ENCODE measurements around the gene EVL. TPM values are rescaled to one million over a fixed set of nuclear protein-coding genes. Genes with fewer than 3 reads are reported as not detected.

EVL gene
- total and polyA plus RNA-seq, 10 of the 15 experiments (the other 5 are each of a cell fraction or from before 2014, with no cell fraction given) = 11.9 to 341 (median 89.8) TPM

GRCh38 chr14:100102156-100102785 lies 37.0 kb downstream of the EVL start:
- Histone ChIP-seq H3K36me3 (ENCODE audit: control insufficient read depth in 2 of 2, insufficient read depth in 2 of 2, low read length in 1 of 2) (peaks cover 37 to 40% of the 10 kb centered on the region in 2 experiments), H3K4me1 (ENCODE audit: control insufficient read depth, insufficient read depth, low read length) (peaks cover 9% of the 10 kb centered on the region), H3K4me3 (no peak overlapping the region), H2AFZ (ENCODE audit: control insufficient read depth, low read depth, low read length) (no peak overlapping the region), H4K20me1 (ENCODE audit: control insufficient read depth, insufficient read depth) (no peaks in the 10 kb centered on the region), H3K27ac (ENCODE audit: control insufficient read depth, insufficient read depth) (no peak overlapping the region), H3K79me2 (ENCODE audit: control insufficient read depth, insufficient read depth, low read length) (no peaks in the 10 kb centered on the region), H3K9me3 (replicated peaks; ENCODE audit: control insufficient read depth, insufficient read depth, low read length) (no peaks in the 10 kb centered on the region), H3K9ac (ENCODE audit: control insufficient read depth, insufficient read depth, low read length) (no peak overlapping the region), H3K4me2 (ENCODE audit: control insufficient read depth, insufficient read depth) (no peak overlapping the region), H3K27me3 (replicated peaks in 1 of 2; ENCODE audit: control insufficient read depth in 2 of 2, insufficient read depth in 2 of 2, low read length in 1 of 2) (no peaks in the 10 kb centered on the region)
- CTCF ChIA-PET = interaction anchor here (0.9 to 4.0 kb wide), 5 partner anchors 21 to 120 kb away, joined by 3 to 28 read pairs (median 10); no protein-coding TSS in a partner anchor
- ATAC-seq (no peak), DNase-seq (ENCODE audit: low read depth, low spot score) (no peak), FAIRE-seq (no peak)
- intact Hi-C loops (cut with micrococcal nuclease; ENCODE audit: unreplicated experiment) (no loop called here), in situ Hi-C loops (cut with MboI) (no loop called here)
- TF ChIP-seq IKZF2 (IDR thresholded peaks at IDR 0.05) (no peak), POU2F2 (IDR thresholded peaks at IDR 0.05; ENCODE audit: borderline replicate concordance, low read depth, low read length) (no peak), ZNF207 (IDR thresholded peaks at IDR 0.05; ENCODE audit: borderline replicate concordance) (no peak), SIN3A (IDR thresholded peaks at IDR 0.05; ENCODE audit: low read depth, low read length) (no peak), E4F1 (IDR thresholded peaks at IDR 0.05; ENCODE audit: borderline replicate concordance, partially characterized antibody) (no peak), MEF2A (IDR thresholded peaks at IDR 0.05; ENCODE audit: insufficient read depth, low read depth, low read length) (no peak), ZNF274 (IDR thresholded peaks at IDR 0.05; ENCODE audit: insufficient read depth, insufficient read length) (no peak), BRCA1 (IDR thresholded peaks at IDR 0.05; ENCODE audit: low read depth, low read length) (no peak)
- 85% methylated on average over 8 of the region's 8 CpGs for WGBS (ENCODE audit: insufficient coverage, insufficient replicate concordance, low lambda C conversion rate, missing lambda C conversion rate)
- no TSS peak for BruUV-seq (replicated peaks)
- POLR2A ChIA-PET = interaction anchor here (0.6 to 1.0 kb wide), 2 partner anchors 30 to 41 kb away, joined by 3 to 5 read pairs; no protein-coding TSS in a partner anchor
- SMC1A ChIA-PET (ENCODE audit: uncharacterized antibody, unreplicated experiment) = interaction anchor here (1.1 to 4.4 kb wide), 4 partner anchors 13 to 119 kb away, joined by 3 to 31 read pairs (median 7); no protein-coding TSS in a partner anchor
- RAD21 ChIA-PET (ENCODE audit: unreplicated experiment) = interaction anchor here (0.9 to 2.7 kb wide), 3 partner anchors 30 to 45 kb away, joined by 3 to 12 read pairs (median 6); no protein-coding TSS in a partner anchor

Data from GM12878 (cell line).